ENCODE results near the gene JAK1.
"Not testable (repeated sequence)": the region's sequence is repeated elsewhere in the genome, so short reads cannot be mapped to it uniquely, and the experiment has no call there.

The JAK1 gene

DNA sequence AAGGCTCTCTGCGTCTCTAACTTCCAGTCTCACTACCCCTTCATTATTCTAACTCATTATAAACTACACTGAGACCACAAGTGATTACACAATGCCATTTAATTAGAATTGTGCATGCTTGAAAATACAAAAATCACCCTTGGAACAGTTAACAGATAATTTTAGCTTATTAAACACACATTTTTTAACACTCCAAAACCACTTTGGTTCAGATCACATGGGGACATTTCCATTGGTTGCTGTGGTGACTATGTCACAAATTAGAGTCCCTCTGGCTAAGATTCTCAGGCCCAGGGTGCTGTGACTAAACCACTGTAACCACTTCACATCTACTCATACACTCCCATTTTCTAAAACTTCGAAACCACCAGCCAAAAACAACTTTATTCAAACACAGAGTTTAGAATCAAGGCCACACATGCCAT is 43.0 kb downstream of the JAK1 start:
- no peak for DNase-seq (ENCODE audit: low read depth)
- H3K4me3 ChIP-seq (ENCODE audit: low read depth, low read length) = no peak overlapping the region
- TF ChIP-seq, protein P1, sequence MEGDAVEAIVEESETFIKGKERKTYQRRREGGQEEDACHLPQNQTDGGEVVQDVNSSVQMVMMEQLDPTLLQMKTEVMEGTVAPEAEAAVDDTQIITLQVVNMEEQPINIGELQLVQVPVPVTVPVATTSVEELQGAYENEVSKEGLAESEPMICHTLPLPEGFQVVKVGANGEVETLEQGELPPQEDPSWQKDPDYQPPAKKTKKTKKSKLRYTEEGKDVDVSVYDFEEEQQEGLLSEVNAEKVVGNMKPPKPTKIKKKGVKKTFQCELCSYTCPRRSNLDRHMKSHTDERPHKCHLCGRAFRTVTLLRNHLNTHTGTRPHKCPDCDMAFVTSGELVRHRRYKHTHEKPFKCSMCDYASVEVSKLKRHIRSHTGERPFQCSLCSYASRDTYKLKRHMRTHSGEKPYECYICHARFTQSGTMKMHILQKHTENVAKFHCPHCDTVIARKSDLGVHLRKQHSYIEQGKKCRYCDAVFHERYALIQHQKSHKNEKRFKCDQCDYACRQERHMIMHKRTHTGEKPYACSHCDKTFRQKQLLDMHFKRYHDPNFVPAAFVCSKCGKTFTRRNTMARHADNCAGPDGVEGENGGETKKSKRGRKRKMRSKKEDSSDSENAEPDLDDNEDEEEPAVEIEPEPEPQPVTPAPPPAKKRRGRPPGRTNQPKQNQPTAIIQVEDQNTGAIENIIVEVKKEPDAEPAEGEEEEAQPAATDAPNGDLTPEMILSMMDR (IDR thresholded peaks at IDR 0.05; ENCODE audit: control insufficient read depth, extremely low read depth, insufficient read depth) = no peak

- no peak for DNase-seq (ENCODE audit: low read depth)
- no peak overlapping the region for H3K4me3 ChIP-seq (ENCODE audit: low read depth, low read length)
- TF ChIP-seq, protein P1 (IDR thresholded peaks at IDR 0.05; ENCODE audit: control insufficient read depth, extremely low read depth, insufficient read depth) = no peak
These were observed 44.0 kb downstream of the JAK1 start for GRCh38 chr1:64922336-64922735.

- no peak for DNase-seq (ENCODE audit: low read depth)
- TF ChIP-seq, protein P1 (IDR thresholded peaks at IDR 0.05; ENCODE audit: control insufficient read depth, extremely low read depth, insufficient read depth) = no peak
- no peak overlapping the region for H3K4me3 ChIP-seq (ENCODE audit: low read depth, low read length)
These were observed 44.6 kb downstream of the JAK1 start for GRCh38 chr1:64921771-64922170.

- no peak for DNase-seq (ENCODE audit: low read depth)
- TF ChIP-seq, protein P1 (IDR thresholded peaks at IDR 0.05; ENCODE audit: control insufficient read depth, extremely low read depth, insufficient read depth) = no peak
- no peak overlapping the region for H3K4me3 ChIP-seq (ENCODE audit: low read depth, low read length)
These were observed 45.3 kb downstream of the JAK1 start for GRCh38 chr1:64920941-64921589.

DNA sequence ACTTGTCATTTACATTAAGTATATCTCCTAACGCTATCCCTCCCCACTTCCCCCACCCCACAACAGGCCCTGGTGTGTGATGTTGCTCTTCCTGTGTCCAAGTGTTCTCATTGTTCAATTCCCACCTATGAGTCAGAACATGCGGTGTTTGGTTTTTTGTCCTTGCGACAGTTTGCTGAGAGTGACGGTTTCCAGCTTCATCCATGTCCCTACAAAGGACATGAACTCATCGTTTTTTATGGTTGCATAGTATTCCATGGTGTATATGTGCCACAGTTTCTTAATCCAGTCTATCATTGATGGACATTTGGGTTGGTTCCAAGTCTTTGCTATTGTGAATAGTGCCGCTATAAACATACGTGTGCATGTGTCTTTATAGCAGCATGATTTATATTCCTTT is 47.2 kb downstream of the JAK1 start:
- not testable (repeated sequence) for H3K4me3 ChIP-seq (ENCODE audit: low read depth, low read length); DNase-seq (ENCODE audit: low read depth)

- TF ChIP-seq, protein P1 (IDR thresholded peaks at IDR 0.05; ENCODE audit: control insufficient read depth, extremely low read depth, insufficient read depth) = no peak
- DNase-seq (ENCODE audit: low read depth) = no peak
- H3K4me3 ChIP-seq (ENCODE audit: low read depth, low read length) = no peak overlapping the region
These were observed 48.4 kb downstream of the JAK1 start for GRCh38 chr1:64917907-64918306.

DNA sequence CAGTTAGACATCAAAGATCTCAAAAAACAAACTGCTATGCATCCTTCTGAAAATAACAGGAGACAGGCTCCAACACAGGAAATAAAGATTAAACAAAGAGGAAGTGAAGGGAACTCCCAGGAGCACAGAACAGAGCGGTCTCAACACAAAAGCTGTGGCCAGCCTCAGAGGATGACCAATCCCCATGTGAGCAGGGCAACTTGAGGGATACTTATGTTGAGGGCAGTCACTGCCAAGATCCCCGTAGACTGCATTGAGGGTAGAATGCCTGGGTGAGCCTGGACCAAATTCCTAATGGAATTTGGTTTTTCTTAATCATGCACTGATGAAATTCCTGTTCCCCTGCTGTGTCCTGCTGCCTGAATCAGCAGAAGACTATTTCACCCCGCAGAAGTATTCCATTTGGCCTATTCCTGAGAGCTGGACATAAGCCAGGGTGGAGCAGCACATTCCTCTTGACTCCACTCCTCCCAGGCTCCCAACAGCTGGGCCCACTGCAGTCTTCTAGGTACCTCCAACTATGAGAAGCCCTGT is 49.0 kb downstream of the JAK1 start:
- no peak overlapping the region for H3K4me3 ChIP-seq (ENCODE audit: low read depth, low read length)
- TF ChIP-seq, protein P1 (IDR thresholded peaks at IDR 0.05; ENCODE audit: control insufficient read depth, extremely low read depth, insufficient read depth) = no peak
- DNase-seq (ENCODE audit: low read depth) = no peak
